ENCODE results near the gene KCNQ2.

Gene KCNQ2

GRCh38 chr20:63379296-63379695, 93.2 kb downstream of the KCNQ2 start:
- DNase-seq (ENCODE audit: low read depth), result no peak
- H3K4me3 ChIP-seq (ENCODE audit: low read depth, low read length), result no peak overlapping the region

GRCh38 chr20:63378626-63379025, 93.8 kb downstream of the KCNQ2 start:
- H3K4me3 ChIP-seq (ENCODE audit: low read depth, low read length), result no peak overlapping the region
- DNase-seq (ENCODE audit: low read depth), result no peak

GRCh38 chr20:63377951-63378381, 94.5 kb downstream of the KCNQ2 start:
- no peak overlapping the region for H3K4me3 ChIP-seq (ENCODE audit: low read depth, low read length)
- DNase-seq (ENCODE audit: low read depth), result no peak

GRCh38 chr20:63377256-63377941, 95.1 kb downstream of the KCNQ2 start:
- H3K4me3 ChIP-seq (ENCODE audit: low read depth, low read length), result no peak overlapping the region
- no peak for DNase-seq (ENCODE audit: low read depth)

- DNase-seq (ENCODE audit: low read depth), result no peak
- H3K4me3 ChIP-seq (ENCODE audit: low read depth, low read length), result no peak overlapping the region
Measured at GRCh38 chr20:63376283-63377250, 95.9 kb downstream of the KCNQ2 start.

GRCh38 chr20:63375438-63375837, 97.0 kb downstream of the KCNQ2 start:
- DNase-seq (ENCODE audit: low read depth), result no peak
- H3K4me3 ChIP-seq (ENCODE audit: low read depth, low read length), result no peak overlapping the region

- no peak for DNase-seq (ENCODE audit: low read depth)
- no peak overlapping the region for H3K4me3 ChIP-seq (ENCODE audit: low read depth, low read length)
Measured at GRCh38 chr20:63374504-63374903, 98.0 kb downstream of the KCNQ2 start.

GRCh38 chr20:63373996-63374395, 98.5 kb downstream of the KCNQ2 start:
- no peak overlapping the region for H3K4me3 ChIP-seq (ENCODE audit: low read depth, low read length)

GRCh38 chr20:63372971-63373885, 99.2 kb downstream of the KCNQ2 start:
- H3K4me3 ChIP-seq (ENCODE audit: low read depth, low read length), result no peak overlapping the region
- DNase-seq (ENCODE audit: low read depth), result no peak

More at GRCh38 chr20:63373996-63374395, 98.5 kb downstream of the KCNQ2 start:
- DNase-seq (ENCODE audit: low read depth), result no peak

- no peak for DNase-seq (ENCODE audit: low read depth)
- no peak overlapping the region for H3K4me3 ChIP-seq (ENCODE audit: low read depth, low read length)
Measured at GRCh38 chr20:63371291-63371865, 101.1 kb downstream of the KCNQ2 start.

GRCh38 chr20:63370618-63371187, 101.8 kb downstream of the KCNQ2 start:
- no peak for DNase-seq (ENCODE audit: low read depth)
- no peak overlapping the region for H3K4me3 ChIP-seq (ENCODE audit: low read depth, low read length)

GRCh38 chr20:63369724-63370617, 102.5 kb downstream of the KCNQ2 start:
- H3K4me3 ChIP-seq (ENCODE audit: low read depth, low read length), result no peak overlapping the region
- no peak for DNase-seq (ENCODE audit: low read depth)

GRCh38 chr20:63369024-63369530, 103.4 kb downstream of the KCNQ2 start:
- H3K4me3 ChIP-seq (ENCODE audit: low read depth, low read length), result no peak overlapping the region
- DNase-seq (ENCODE audit: low read depth), result no peak

- H3K4me3 ChIP-seq (ENCODE audit: low read depth, low read length), result no peak overlapping the region
- no peak for DNase-seq (ENCODE audit: low read depth)
Measured at GRCh38 chr20:63368151-63368550, 104.3 kb downstream of the KCNQ2 start.

- no peak for DNase-seq (ENCODE audit: low read depth)
Measured at GRCh38 chr20:63367446-63368055, 104.9 kb downstream of the KCNQ2 start.

GRCh38 chr20:63366390-63367365, 105.8 kb downstream of the KCNQ2 start:
- no peak overlapping the region for H3K4me3 ChIP-seq (ENCODE audit: low read depth, low read length)
- DNase-seq (ENCODE audit: low read depth), result no peak

More at GRCh38 chr20:63367446-63368055, 104.9 kb downstream of the KCNQ2 start:
- H3K4me3 ChIP-seq (ENCODE audit: low read depth, low read length), result no peak overlapping the region

Data from skeletal muscle cell (primary cell).